Measurements from ENCODE around the gene GOLGA8G.
"Not testable (repeated sequence)": the region's sequence is repeated elsewhere in the genome, so short reads cannot be mapped to it uniquely, and the experiment has no call there.

The GOLGA8G gene

GRCh38 chr15:28532954-28533353 lies at the start of gene GOLGA8G:
GOLGA8G (minus strand) TSS chr15:28532971; CDS start chr15:28532909, 62 bp downstream.
- not testable (repeated sequence) for DNase-seq (ENCODE audit: low spot score)

DNA sequence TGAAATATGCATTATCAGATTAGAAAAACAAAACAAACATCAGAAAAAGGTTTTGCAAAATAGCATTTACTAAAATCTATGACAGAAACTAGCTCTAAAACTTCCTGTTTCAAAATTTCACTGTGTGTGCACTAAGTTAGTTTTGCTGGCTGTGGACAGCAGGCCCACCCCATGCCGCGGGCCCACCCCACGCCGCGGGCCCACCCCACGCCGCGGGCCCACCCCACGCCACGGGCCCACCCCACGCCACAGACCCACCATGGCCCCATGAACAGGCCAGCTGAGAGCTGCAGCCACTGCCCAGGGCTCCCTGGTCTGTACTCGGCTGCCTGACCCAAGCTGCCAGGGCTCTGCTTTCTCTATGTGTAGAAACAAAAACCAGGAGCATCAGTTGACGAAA lies 40.6 kb upstream of the GOLGA8G start:
- DNase-seq (ENCODE audit: low spot score): not testable (repeated sequence)

- not testable (repeated sequence) for DNase-seq (ENCODE audit: low spot score)
Observed at GRCh38 chr15:28553268-28553667, 20.5 kb upstream of the GOLGA8G start, which contains the start of gene GOLGA6L25. GOLGA6L25 (plus strand) TSS chr15:28553568; CDS start chr15:28553629, 61 bp downstream.

DNA sequence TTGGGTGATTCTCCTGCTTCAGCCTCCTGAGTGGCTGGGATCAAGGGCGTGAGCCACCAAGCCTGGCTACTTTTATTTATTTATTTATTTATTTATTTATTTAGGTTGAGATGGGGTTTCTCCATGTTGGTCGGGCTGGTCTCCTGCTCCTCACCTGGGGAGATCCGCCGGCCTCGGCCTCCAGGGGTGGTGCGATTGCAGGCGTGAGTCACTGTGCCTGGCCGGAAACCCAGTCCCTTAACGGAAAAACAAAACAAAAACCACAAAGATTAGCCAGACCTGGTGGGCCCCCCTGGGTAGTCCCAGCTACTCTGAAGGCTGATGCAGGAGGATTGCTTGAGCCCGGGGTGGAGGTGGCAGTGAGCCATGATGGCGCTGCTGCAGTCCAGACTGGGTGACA lies 17.6 kb downstream of the GOLGA8G start:
- not testable (repeated sequence) for DNase-seq (ENCODE audit: low spot score)

DNA sequence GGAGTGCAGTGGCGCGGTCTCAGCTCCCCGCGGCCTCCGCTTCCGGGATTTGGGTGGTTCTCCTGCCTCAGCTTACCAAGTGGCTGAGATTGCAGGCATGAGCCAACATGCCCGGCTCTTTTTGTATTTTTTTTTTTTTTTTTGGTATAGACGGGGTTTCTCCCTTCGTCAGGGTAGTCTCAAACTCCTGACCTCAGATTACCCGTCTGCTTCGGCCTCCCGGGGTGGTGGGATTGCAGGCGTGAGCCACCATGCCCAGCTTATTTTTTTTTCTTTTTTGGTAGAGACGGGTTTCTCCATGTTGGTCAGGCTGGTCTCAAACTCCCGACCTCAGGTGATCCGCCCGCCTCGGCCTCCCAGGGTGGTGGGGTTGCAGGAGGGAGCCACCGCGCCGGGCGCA lies 18.6 kb downstream of the GOLGA8G start:
- DNase-seq (ENCODE audit: low spot score): not testable (repeated sequence)

DNA sequence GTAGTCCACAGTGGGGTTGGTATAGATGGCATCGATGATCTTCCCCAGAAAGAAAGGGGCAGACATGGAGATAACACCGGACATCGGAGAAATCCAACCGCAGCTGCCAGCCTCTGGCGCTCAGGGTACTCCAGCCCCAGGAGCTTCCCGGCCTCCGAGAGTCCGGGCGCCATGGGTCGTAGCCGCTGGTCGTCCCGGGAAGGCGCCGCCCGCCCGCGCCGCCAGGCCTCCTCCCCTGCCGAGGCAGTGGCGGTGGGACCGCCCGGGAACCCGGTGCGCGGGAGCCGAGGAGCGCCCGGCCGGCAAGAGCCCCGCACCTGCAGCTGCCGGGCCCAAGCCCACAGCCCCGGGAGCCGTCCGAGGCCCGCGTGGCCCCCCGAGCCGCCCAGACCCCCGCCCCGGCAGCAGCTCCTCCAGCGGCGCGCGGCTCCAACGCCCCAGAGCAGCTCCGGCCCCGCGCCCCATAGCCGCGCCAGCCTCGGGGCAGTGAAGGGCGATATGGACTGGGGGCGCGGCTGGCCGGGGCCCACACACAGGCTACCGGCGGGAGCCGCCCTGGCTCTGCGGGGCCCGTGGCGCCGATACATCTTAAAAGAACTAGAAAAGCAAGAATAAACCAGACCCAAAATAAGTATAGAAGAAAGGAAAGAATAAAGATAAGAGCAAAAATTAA lies 24.4 kb downstream of the GOLGA8G start:
- not testable (repeated sequence) for DNase-seq (ENCODE audit: low spot score)

DNA sequence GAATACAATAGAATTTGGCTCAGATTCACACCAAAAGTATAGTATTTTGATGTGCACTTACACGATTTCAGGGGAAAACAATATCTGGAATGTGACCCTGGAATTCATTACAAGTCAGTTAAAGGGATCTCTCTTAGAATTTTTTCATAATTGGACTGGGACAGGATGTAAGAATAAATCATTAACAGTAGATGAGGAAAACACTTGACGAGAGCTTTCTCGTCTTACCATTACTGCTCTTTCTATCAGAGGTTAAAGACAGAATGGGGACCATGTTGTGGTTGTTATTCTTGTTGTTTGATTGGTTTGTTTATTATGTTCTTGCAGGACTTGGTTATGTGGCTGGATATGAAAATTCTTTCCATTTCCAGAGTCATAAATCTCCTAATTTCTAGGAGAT lies 51.4 kb downstream of the GOLGA8G start:
- DNase-seq (ENCODE audit: low spot score): not testable (repeated sequence)

All from putamen (tissue), 1 donor.